HepG2 (cell line): Measurements from ENCODE around the gene SMIM38. TPM values are rescaled to one million over a fixed set of nuclear protein-coding genes. Genes with fewer than 3 reads are reported as not detected.

Experiments used
- ATAC-seq: fragments of 200-7000 bp; cut with Tn5 transposase; 3 replicates; pipeline ENCODE4 v1.9.1; 2020; ENCODE audit warnings: mild to moderate bottlenecking, moderate library complexity
- BruUV-seq: library from RNA; stranded (reverse); fragments of 400-500 nt; replicated peaks from 2 replicates; lab custom pipeline; 2021; lab: Mats Ljungman, UMichigan
- CTCF ChIA-PET: fragments of 300-600 bp; formaldehyde crosslinking; extraction: SDS; loops from one replicate; lab custom pipeline; 2021; ENCODE audit warnings: low total read pairs, inconsistent platforms, low intra/inter-chr PET ratio; lab: Yijun Ruan, JAX
- POLR2A ChIA-PET: fragments of 350-600 bp; sonication (Branson Sonifier 250); formaldehyde crosslinking; loops from one replicate; lab custom pipeline; 2020; ENCODE audit warnings: antibody characterized with exemption, inconsistent platforms; lab: Yijun Ruan, JAX
- DNase-seq: peaks from one replicate; pipeline ENCODE4 v3.0.0-alpha.2; 2015; ENCODE audit warnings: low spot score
- FAIRE-seq: peaks from 3 replicates; lab custom pipeline; 2011; peaks lifted over from hg19 to GRCh38; lab: Jason Lieb, UNC
- H2AFZ ChIP-seq: one replicate; pipeline ENCODE4 v1.6.1; 2011; ENCODE audit warnings: low read length, inconsistent platforms
- H3K27ac ChIP-seq: fragments of 300-600 bp; 3 replicates; pipeline ENCODE4 v1.8.0; 2011; ENCODE audit warnings: mixed run types, mild to moderate bottlenecking, mixed read lengths, low read length, inconsistent platforms; ENCODE audit not compliant: insufficient read depth; ENCODE audit errors: extremely low read length
- H3K27me3 ChIP-seq, 2 experiments: fragments of 200-600 bp in 1 of 2; 2 replicates in 1 of 2; 3 replicates in 1 of 2; pipeline versions ENCODE4 v1.6.0 to v1.8.0; 2011; ENCODE audit warnings: low read length in 2 of 2, mild to moderate bottlenecking in 2 of 2, moderate library complexity in 2 of 2, inconsistent platforms in 1 of 2; ENCODE audit not compliant: insufficient read depth in 2 of 2, control insufficient read depth in 1 of 2
- H3K36me3 ChIP-seq, 2 experiments: fragments of 200-600 bp in 1 of 2; replicated peaks in 1 of 2; 2 replicates in 1 of 2; 3 replicates in 1 of 2; pipeline versions ENCODE4 v1.5.1 to v1.8.0; 2011; ENCODE audit warnings: low read length in 2 of 2, inconsistent platforms in 1 of 2; ENCODE audit not compliant: insufficient read depth in 2 of 2, control insufficient read depth in 1 of 2
- H3K4me1 ChIP-seq: 2 replicates; pipeline ENCODE4 v1.5.1; 2012; ENCODE audit warnings: low read length, inconsistent platforms; ENCODE audit not compliant: insufficient read depth
- H3K4me2 ChIP-seq: 2 replicates; pipeline ENCODE4 v1.6.0; 2011; ENCODE audit warnings: low read depth, low read length, inconsistent platforms
- H3K4me3 ChIP-seq, 3 experiments: fragments of 200-600 bp in 1 of 3; sonication (generic), shearing (Covaris generic) in 1 of 3; replicated peaks in 1 of 3; 2 replicates each; pipeline ENCODE4 v1.5.1; 2011 to 2016; ENCODE audit warnings: low read length in 3 of 3, inconsistent platforms in 2 of 3, low read depth in 2 of 3, mild to moderate bottlenecking in 2 of 3, control low read depth in 1 of 3, mixed read lengths in 1 of 3; ENCODE audit not compliant: insufficient read depth in 1 of 3
- H3K79me2 ChIP-seq: one replicate; pipeline ENCODE4 v1.6.1; 2011; ENCODE audit warnings: low read length, inconsistent platforms; ENCODE audit not compliant: insufficient read depth
- H3K9ac ChIP-seq: 2 replicates; pipeline ENCODE4 v1.6.0; 2011; ENCODE audit warnings: mild to moderate bottlenecking, low read depth, low read length, inconsistent platforms; ENCODE audit not compliant: insufficient read depth
- H3K9me3 ChIP-seq: 2 replicates; pipeline ENCODE4 v1.5.1; 2012; ENCODE audit warnings: mild to moderate bottlenecking, low read length
- H4K20me1 ChIP-seq: 2 replicates; pipeline ENCODE4 v1.6.0; 2011; ENCODE audit warnings: inconsistent platforms, mild to moderate bottlenecking, low read length, moderate library complexity; ENCODE audit not compliant: insufficient read depth
- PITX1 ChIP-seq: sonication (generic); formaldehyde crosslinking; IDR thresholded peaks from 2 replicates; pipeline ENCODE4 v1.5.1; 2020; ENCODE audit warnings: mild to moderate bottlenecking, missing genetic modification reagents
- SNRNP70 ChIP-seq: fragments of 200-400 bp; formaldehyde crosslinking; IDR thresholded peaks from 2 replicates; pipeline ENCODE4 v1.6.1; 2017; ENCODE audit warnings: mild to moderate bottlenecking, low read depth, low read length, moderate library complexity
- TOPORS ChIP-seq: sonication (generic); formaldehyde crosslinking; IDR thresholded peaks from 2 replicates; pipeline ENCODE4 v1.8.0; 2023; ENCODE audit warnings: mild to moderate bottlenecking, missing genetic modification reagents
- TP53 ChIP-seq: sonication (generic); formaldehyde crosslinking; conservative IDR thresholded peaks from 2 replicates; pipeline ENCODE4 v1.4.0; 2020; ENCODE audit warnings: missing genetic modification reagents
- ZNF24 ChIP-seq: fragments of 450-650 bp; IDR thresholded peaks from 2 replicates; pipeline ENCODE4 v1.6.1; 2017; ENCODE audit warnings: antibody characterized with exemption, mild to moderate bottlenecking
- ZNF282 ChIP-seq: fragments of 450-650 bp; IDR thresholded peaks from 2 replicates; pipeline ENCODE4 v1.6.1; 2018; ENCODE audit not compliant: partially characterized antibody
- ZNF296 ChIP-seq: sonication (generic); formaldehyde crosslinking; conservative IDR thresholded peaks from 2 replicates; pipeline ENCODE4 v1.5.0; 2020; ENCODE audit warnings: mild to moderate bottlenecking, missing genetic modification reagents
- ZZZ3 ChIP-seq: sonication (generic); formaldehyde crosslinking; IDR thresholded peaks from 2 replicates; pipeline ENCODE4 v1.4.0; 2020; ENCODE audit warnings: missing genetic modification reagents, mild to moderate bottlenecking, borderline replicate concordance
- WGBS: methylation state at CpG from one replicate; pipeline ENCODE4 v1.1.6; 2017; ENCODE audit warnings: low lambda C conversion rate; 5-methylcytosine and 5-hydroxymethylcytosine counted together
- in situ Hi-C: cut with HindIII; loops from 2 replicates; pipeline ENCODE4 v1.10.0; 2017; ENCODE audit warnings: low pct_unique_long_range_greater_than_20kb; ENCODE audit not compliant: extremely low pct_ligation_motif_present
- intact Hi-C: fragments of 100-400 bp; cut with micrococcal nuclease; formaldehyde crosslinking; loops from one replicate; pipeline ENCODE4 v1.10.0; 2022; ENCODE audit not compliant: unreplicated experiment
- polyA plus RNA-seq, 8 experiments: library from polyadenylated mRNA; depleted of rRNA in 3 of 8; stranded (reverse) in 7 of 8; unstranded in 1 of 8; fragments of >200 nt; fragmentation: Illumina TruSeq in 4 of 8; extraction: Trizol in 4 of 8; gene quantifications; 2 replicates each; pipeline versions ENCODE4 v1.2.1 to v1.2.3, GENCODE V29; 2011 to 2016; ENCODE audit warnings: low read depth in 4 of 8, missing spikeins in 1 of 8, mixed read lengths in 1 of 8; ENCODE audit not compliant: insufficient read depth in 1 of 8
- total RNA-seq, 5 experiments: library from RNA; depleted of rRNA; stranded (reverse); fragments of >200 nt; fragmentation: Illumina TruSeq; extraction: Trizol; gene quantifications; 2 replicates each; pipeline ENCODE4 v1.2.3, GENCODE V29; 2016; ENCODE audit warnings: low read depth in 1 of 5
- TF ChIP-seq, protein P1 (sequence below): sonication (generic); formaldehyde crosslinking; IDR thresholded peaks from 2 replicates; pipeline ENCODE4 v1.5.0; 2020; ENCODE audit warnings: mild to moderate bottlenecking, missing genetic modification reagents
- TF ChIP-seq, protein P2 (sequence below): sonication (generic); formaldehyde crosslinking; IDR thresholded peaks from 2 replicates; pipeline ENCODE4 v1.4.0; 2020; ENCODE audit warnings: missing genetic modification reagents
- TF ChIP-seq, protein P3 (sequence below): sonication (generic); formaldehyde crosslinking; IDR thresholded peaks from 2 replicates; pipeline ENCODE4 v1.9.0; 2022; ENCODE audit warnings: low read depth, missing genetic modification reagents

SMIM38 gene
- total and polyA plus RNA-seq, 2 of the 13 experiments (the other 11 are each of a cell fraction or from before 2014, with no cell fraction given): 0.30 to 0.40 TPM

DNA sequence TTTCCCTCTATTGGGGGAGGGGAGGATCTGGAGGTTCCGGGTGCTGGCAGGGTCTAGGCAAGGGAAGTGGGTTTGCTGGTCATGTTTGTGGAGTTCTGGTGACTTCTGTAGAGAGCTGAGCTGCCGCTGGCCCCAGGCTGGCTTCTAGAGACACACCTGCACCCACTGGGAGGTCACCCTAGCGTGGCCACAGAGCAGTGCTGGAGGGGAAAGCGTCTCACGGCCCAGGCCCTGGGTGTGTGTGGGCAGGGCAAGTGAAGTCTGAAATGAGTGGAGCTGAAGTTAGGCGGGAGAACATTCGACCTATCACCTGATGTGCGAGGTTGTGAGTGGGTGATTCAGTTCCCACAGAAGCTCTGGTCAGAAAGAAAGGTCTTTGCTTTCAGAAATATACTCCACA lies 27.9 kb downstream of the SMIM38 start:
- DNase-seq (no peak), ATAC-seq (no peak), FAIRE-seq (no peak)
- Histone ChIP-seq H3K9ac (no peak overlapping the region), H3K79me2 (no peaks in the 10 kb centered on the region), H4K20me1 (no peaks in the 10 kb centered on the region), H3K4me3 (no peak overlapping the region), H3K27ac (no peak overlapping the region), H3K27me3 (peaks cover 2 to 22% of the 10 kb centered on the region in 2 experiments; a peak in 2 of 5 replicates), H3K36me3 (no peaks in the 10 kb centered on the region), H3K9me3 (peaks cover 5% of the 10 kb centered on the region; the same call in 1 of the 2 replicates), H2AFZ (no peak overlapping the region), H3K4me1 (peaks cover 11% of the 10 kb centered on the region), H3K4me2 (no peak overlapping the region)
- TF ChIP-seq ZNF282 (no peak), PITX1 (CRISPR knock-in tag) (no peak)
- in situ Hi-C loops: no loop called here
- WGBS: 20% methylated on average over 8 of the region's 8 CpGs
- no TSS peak for BruUV-seq
- POLR2A ChIA-PET: no interaction called here
- intact Hi-C loops: no loop called here
- CTCF ChIA-PET: no interaction called here

DNA sequence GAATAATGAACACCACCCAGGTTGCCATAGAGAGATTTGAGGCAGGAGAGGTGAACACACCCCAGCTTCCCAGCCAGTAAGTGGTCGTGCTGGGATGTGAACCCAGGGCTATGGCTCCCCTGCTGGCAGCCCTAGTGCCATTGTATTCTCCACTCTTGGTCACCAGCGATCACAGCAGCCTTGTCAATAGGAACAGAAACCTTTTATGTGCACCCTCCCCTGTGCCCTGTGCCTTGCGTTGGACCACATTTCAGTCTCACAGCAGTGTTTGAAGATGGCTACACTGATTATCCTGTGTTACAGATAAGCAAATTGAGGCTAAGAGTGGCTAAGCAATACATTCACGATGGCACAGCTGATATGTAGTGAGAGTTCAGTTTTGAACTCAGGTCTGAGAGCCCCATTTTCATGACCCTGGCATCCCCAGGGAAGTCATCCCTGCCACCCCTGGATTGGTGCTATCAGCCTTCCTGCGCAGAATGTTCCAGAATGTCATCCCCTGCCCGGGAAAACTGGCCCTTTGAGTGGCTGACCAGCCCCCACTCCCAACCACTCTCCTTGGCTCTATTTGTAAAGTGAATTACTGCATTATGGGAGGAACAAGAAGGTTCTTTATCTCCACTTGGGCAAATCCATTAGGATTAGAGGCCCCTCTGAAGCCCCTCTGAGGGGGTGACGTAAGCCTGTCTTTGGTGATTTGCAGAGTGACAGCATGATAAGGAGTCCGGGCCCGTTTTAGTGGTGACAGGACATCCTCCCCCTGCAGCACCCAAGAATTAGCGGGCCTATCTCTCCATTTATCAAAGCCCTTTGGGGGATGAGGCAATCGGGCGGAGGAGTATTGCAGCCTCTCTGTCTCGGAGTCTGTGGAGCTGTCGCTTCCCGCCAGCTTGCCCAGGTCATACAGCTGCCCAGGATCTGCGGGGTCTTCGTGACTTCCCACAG lies 30.9 kb downstream of the SMIM38 start:
- no peak overlapping the region for H3K4me2 ChIP-seq
- POLR2A ChIA-PET: no interaction called here
- peaks cover 0 to 7% of the 10 kb centered on the region in 2 experiments; a peak in 1 of 5 replicates for H3K27me3 ChIP-seq
- H3K79me2 ChIP-seq: no peaks in the 10 kb centered on the region
- FAIRE-seq (no peak), DNase-seq (no peak), ATAC-seq (no peak)
- no TSS peak for BruUV-seq
- no peaks in the 10 kb centered on the region for H3K4me1 ChIP-seq
- no peak overlapping the region for H3K27ac ChIP-seq
- no peaks in the 10 kb centered on the region for H4K20me1 ChIP-seq
- no peak overlapping the region for H3K9ac ChIP-seq
- CTCF ChIA-PET: no interaction called here
- in situ Hi-C loops: no loop called here
- H3K4me3 ChIP-seq: no peak overlapping the region
- 44% methylated on average over 5 of the region's 17 CpGs for WGBS
- intact Hi-C loops: no loop called here
- H2AFZ ChIP-seq: no peak overlapping the region
- H3K36me3 ChIP-seq: no peaks in the 10 kb centered on the region
- H3K9me3 ChIP-seq: peaks cover 5% of the 10 kb centered on the region; the same call in 1 of the 2 replicates
- TF ChIP-seq, protein P1, sequence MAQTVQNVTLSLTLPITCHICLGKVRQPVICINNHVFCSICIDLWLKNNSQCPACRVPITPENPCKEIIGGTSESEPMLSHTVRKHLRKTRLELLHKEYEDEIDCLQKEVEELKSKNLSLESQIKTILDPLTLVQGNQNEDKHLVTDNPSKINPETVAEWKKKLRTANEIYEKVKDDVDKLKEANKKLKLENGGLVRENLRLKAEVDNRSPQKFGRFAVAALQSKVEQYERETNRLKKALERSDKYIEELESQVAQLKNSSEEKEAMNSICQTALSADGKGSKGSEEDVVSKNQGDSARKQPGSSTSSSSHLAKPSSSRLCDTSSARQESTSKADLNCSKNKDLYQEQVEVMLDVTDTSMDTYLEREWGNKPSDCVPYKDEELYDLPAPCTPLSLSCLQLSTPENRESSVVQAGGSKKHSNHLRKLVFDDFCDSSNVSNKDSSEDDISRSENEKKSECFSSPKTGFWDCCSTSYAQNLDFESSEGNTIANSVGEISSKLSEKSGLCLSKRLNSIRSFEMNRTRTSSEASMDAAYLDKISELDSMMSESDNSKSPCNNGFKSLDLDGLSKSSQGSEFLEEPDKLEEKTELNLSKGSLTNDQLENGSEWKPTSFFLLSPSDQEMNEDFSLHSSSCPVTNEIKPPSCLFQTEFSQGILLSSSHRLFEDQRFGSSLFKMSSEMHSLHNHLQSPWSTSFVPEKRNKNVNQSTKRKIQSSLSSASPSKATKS (CRISPR knock-in tag): no peak
- no peak for TF ChIP-seq SNRNP70
- TF ChIP-seq ZZZ3 (CRISPR knock-in tag): no peak
- TF ChIP-seq, protein P2, sequence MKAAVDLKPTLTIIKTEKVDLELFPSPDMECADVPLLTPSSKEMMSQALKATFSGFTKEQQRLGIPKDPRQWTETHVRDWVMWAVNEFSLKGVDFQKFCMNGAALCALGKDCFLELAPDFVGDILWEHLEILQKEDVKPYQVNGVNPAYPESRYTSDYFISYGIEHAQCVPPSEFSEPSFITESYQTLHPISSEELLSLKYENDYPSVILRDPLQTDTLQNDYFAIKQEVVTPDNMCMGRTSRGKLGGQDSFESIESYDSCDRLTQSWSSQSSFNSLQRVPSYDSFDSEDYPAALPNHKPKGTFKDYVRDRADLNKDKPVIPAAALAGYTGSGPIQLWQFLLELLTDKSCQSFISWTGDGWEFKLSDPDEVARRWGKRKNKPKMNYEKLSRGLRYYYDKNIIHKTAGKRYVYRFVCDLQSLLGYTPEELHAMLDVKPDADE (CRISPR knock-in tag): no peak
- no peak for TF ChIP-seq TOPORS
- no peak for TF ChIP-seq TP53 (CRISPR knock-in tag)
- no peak for TF ChIP-seq ZNF296
- no peak for TF ChIP-seq ZNF24
- TF ChIP-seq, protein P3, sequence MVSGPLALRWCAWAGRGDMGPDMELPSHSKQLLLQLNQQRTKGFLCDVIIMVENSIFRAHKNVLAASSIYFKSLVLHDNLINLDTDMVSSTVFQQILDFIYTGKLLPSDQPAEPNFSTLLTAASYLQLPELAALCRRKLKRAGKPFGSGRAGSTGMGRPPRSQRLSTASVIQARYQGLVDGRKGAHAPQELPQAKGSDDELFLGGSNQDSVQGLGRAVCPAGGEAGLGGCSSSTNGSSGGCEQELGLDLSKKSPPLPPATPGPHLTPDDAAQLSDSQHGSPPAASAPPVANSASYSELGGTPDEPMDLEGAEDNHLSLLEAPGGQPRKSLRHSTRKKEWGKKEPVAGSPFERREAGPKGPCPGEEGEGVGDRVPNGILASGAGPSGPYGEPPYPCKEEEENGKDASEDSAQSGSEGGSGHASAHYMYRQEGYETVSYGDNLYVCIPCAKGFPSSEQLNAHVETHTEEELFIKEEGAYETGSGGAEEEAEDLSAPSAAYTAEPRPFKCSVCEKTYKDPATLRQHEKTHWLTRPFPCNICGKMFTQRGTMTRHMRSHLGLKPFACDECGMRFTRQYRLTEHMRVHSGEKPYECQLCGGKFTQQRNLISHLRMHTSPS (CRISPR knock-in tag): no peak
